IMR-90 (cell line): ENCODE data around the gene OR10G2. TPM values are rescaled to one million over a fixed set of nuclear protein-coding genes. Genes with fewer than 3 reads are reported as not detected.
A peak's percentile ranks its signal among the peaks of the same experiment; 100 is the strongest.

Experiments
- ATAC-seq: fragments of 200-7000 bp; cut with Tn5 transposase; 2 replicates; pipeline ENCODE4 v1.9.1; 2020; ENCODE audit warnings: low read depth, mild to moderate bottlenecking, moderate library complexity
- BruUV-seq: library from RNA; stranded (reverse); fragments of 400-500 nt; replicated peaks from 2 replicates; lab custom pipeline; 2021; lab: Mats Ljungman, UMichigan
- CTCF ChIA-PET: fragments of 300-600 bp; formaldehyde crosslinking; extraction: SDS; loops from one replicate; lab custom pipeline; 2021; ENCODE audit warnings: antibody characterized with exemption; lab: Yijun Ruan, JAX
- POLR2A ChIA-PET: fragments of 300-600 bp; sonication (Branson Sonifier 250); formaldehyde crosslinking; loops from one replicate; lab custom pipeline; 2022; ENCODE audit warnings: antibody characterized with exemption; ENCODE audit not compliant: unreplicated experiment; lab: Charles Lee
- DNase-seq: peaks from one replicate; pipeline ENCODE4 v3.0.0; 2013
- H2AFZ ChIP-seq: replicated peaks from 2 replicates; pipeline ENCODE3; 2013; ENCODE audit warnings: low read length, mild to moderate bottlenecking; ENCODE audit not compliant: poor library complexity
- H2AK5ac ChIP-seq: 2 replicates; pipeline ENCODE4 v1.6.1; 2013; ENCODE audit warnings: low read depth, low read length, inconsistent platforms
- H2AK9ac ChIP-seq: replicated peaks from 2 replicates; pipeline ENCODE3; 2013; ENCODE audit warnings: mild to moderate bottlenecking, low read depth, low read length, moderate library complexity; ENCODE audit not compliant: poor library complexity
- H2BK120ac ChIP-seq: 2 replicates; pipeline ENCODE4 v1.6.1; 2013; ENCODE audit warnings: low read depth, low read length, inconsistent platforms
- H2BK15ac ChIP-seq: 3 replicates; pipeline ENCODE4 v1.6.1; 2013; ENCODE audit warnings: low read depth, low read length, inconsistent platforms
- H2BK20ac ChIP-seq: 2 replicates; pipeline ENCODE4 v1.6.1; 2013; ENCODE audit warnings: low read depth, mild to moderate bottlenecking, inconsistent platforms, low read length, moderate library complexity
- H2BK5ac ChIP-seq: 2 replicates; pipeline ENCODE4 v1.6.1; 2013; ENCODE audit warnings: mild to moderate bottlenecking, low read depth, low read length, inconsistent platforms; ENCODE audit not compliant: poor library complexity, severe bottlenecking
- H3K14ac ChIP-seq: replicated peaks from 2 replicates; pipeline ENCODE4 v1.6.1; 2013; ENCODE audit warnings: low read depth, low read length, inconsistent platforms
- H3K18ac ChIP-seq: 2 replicates; pipeline ENCODE4 v1.6.1; 2013; ENCODE audit warnings: low read depth, low read length, control low read depth
- H3K23ac ChIP-seq: 2 replicates; pipeline ENCODE4 v1.6.1; 2013; ENCODE audit warnings: low read depth, low read length, inconsistent platforms
- H3K27ac ChIP-seq: 2 replicates; pipeline ENCODE4 v1.5.1; 2013; ENCODE audit warnings: mild to moderate bottlenecking, control low read depth, low read length; ENCODE audit not compliant: insufficient read depth
- H3K27me3 ChIP-seq: 2 replicates; pipeline ENCODE4 v1.6.1; 2013; ENCODE audit warnings: low read length; ENCODE audit not compliant: control insufficient read depth, insufficient read depth
- H3K36me3 ChIP-seq: 2 replicates; pipeline ENCODE4 v1.6.1; 2013; ENCODE audit warnings: low read length, mixed read lengths; ENCODE audit not compliant: control insufficient read depth, insufficient read depth
- H3K4ac ChIP-seq: 2 replicates; pipeline ENCODE4 v1.6.1; 2013; ENCODE audit warnings: low read depth, low read length, inconsistent platforms
- H3K4me1 ChIP-seq: 2 replicates; pipeline ENCODE4 v1.6.1; 2013; ENCODE audit warnings: low read length, mixed read lengths; ENCODE audit not compliant: control insufficient read depth, insufficient read depth
- H3K4me2 ChIP-seq: 2 replicates; pipeline ENCODE4 v1.6.1; 2013; ENCODE audit warnings: low read depth, mild to moderate bottlenecking, control low read depth, low read length, moderate library complexity
- H3K4me3 ChIP-seq: 2 replicates; pipeline ENCODE4 v1.5.1; 2013; ENCODE audit warnings: low read depth, mild to moderate bottlenecking, control low read depth, low read length, moderate library complexity; ENCODE audit not compliant: insufficient read depth
- H3K56ac ChIP-seq: 2 replicates; pipeline ENCODE4 v1.6.1; 2013; ENCODE audit warnings: low read length, inconsistent platforms; ENCODE audit not compliant: insufficient read depth; ENCODE audit errors: extremely low read depth
- H3K79me1 ChIP-seq, 2 experiments: 2 replicates each; pipeline ENCODE4 v1.6.1; 2013; ENCODE audit warnings: low read length in 2 of 2, inconsistent platforms in 1 of 2, low read depth in 1 of 2
- H3K9ac ChIP-seq: 2 replicates; pipeline ENCODE4 v1.6.1; 2013; ENCODE audit warnings: low read depth, low read length, control low read depth
- H3K9me1 ChIP-seq: 2 replicates; pipeline ENCODE4 v1.6.1; 2013; ENCODE audit warnings: low read length, inconsistent platforms; ENCODE audit not compliant: insufficient read depth
- H3K9me3 ChIP-seq: 2 replicates; pipeline ENCODE4 v1.6.1; 2013; ENCODE audit warnings: low read length; ENCODE audit not compliant: control insufficient read depth, insufficient read depth
- H4K20me1 ChIP-seq: 2 replicates; pipeline ENCODE4 v1.6.1; 2013; ENCODE audit warnings: low read length, inconsistent platforms; ENCODE audit not compliant: insufficient read depth
- H4K5ac ChIP-seq: 2 replicates; pipeline ENCODE4 v1.6.1; 2013; ENCODE audit warnings: mild to moderate bottlenecking, low read depth, low read length, control low read depth
- H4K8ac ChIP-seq, 2 experiments: 2 replicates each; pipeline ENCODE4 v1.6.1; 2013; ENCODE audit warnings: low read depth in 2 of 2, low read length in 2 of 2, control low read depth in 1 of 2, inconsistent platforms in 1 of 2
- H4K91ac ChIP-seq: 2 replicates; pipeline ENCODE4 v1.6.1; 2013; ENCODE audit warnings: low read depth, low read length, inconsistent platforms; ENCODE audit not compliant: insufficient read depth
- CEBPB ChIP-seq: IDR thresholded peaks from 2 replicates; pipeline ENCODE4 v1.6.1; 2012; ENCODE audit warnings: low read depth, low read length, improper control_type of control experiment
- CTCF ChIP-seq: conservative IDR thresholded peaks from 2 replicates; pipeline ENCODE4 v1.5.1; 2012; ENCODE audit warnings: mild to moderate bottlenecking, low read depth, low read length, improper control_type of control experiment
- ELK1 ChIP-seq: fragments of 150-350 bp; IDR thresholded peaks from 2 replicates; pipeline ENCODE4 v1.6.1; 2016; ENCODE audit warnings: low read depth, mild to moderate bottlenecking, low read length, moderate library complexity, borderline replicate concordance
- FOS ChIP-seq: fragments of 150-350 bp; IDR thresholded peaks from 2 replicates; pipeline ENCODE4 v1.6.1; 2016; ENCODE audit warnings: low read depth, low read length
- MAFK ChIP-seq: IDR thresholded peaks from 2 replicates; pipeline ENCODE4 v1.6.1; 2012; ENCODE audit warnings: low read depth, low read length, improper control_type of control experiment
- MAZ ChIP-seq: IDR thresholded peaks from 2 replicates; pipeline ENCODE4 v1.6.1; 2012; ENCODE audit warnings: low read depth, mild to moderate bottlenecking, low read length, improper control_type of control experiment, moderate library complexity, borderline replicate concordance
- MXI1 ChIP-seq: IDR thresholded peaks from 2 replicates; pipeline ENCODE4 v1.6.1; 2012; ENCODE audit warnings: low read depth, mild to moderate bottlenecking, low read length, moderate library complexity, borderline replicate concordance
- RAD21 ChIP-seq: IDR thresholded peaks from 2 replicates; pipeline ENCODE4 v1.6.1; 2012; ENCODE audit warnings: low read length, improper control_type of control experiment
- RCOR1 ChIP-seq: IDR thresholded peaks from 2 replicates; pipeline ENCODE4 v1.6.1; 2012; ENCODE audit warnings: mild to moderate bottlenecking, low read length, improper control_type of control experiment; ENCODE audit not compliant: insufficient replicate concordance
- RFX5 ChIP-seq: IDR thresholded peaks from 2 replicates; pipeline ENCODE4 v1.8.0; 2012; ENCODE audit warnings: low read depth, mild to moderate bottlenecking, low read length, moderate library complexity
- SMC3 ChIP-seq: fragments of 150-350 bp; IDR thresholded peaks from 2 replicates; pipeline ENCODE4 v1.6.1; 2016; ENCODE audit warnings: low read depth, mild to moderate bottlenecking, antibody characterized with exemption, low read length, moderate library complexity
- dilution Hi-C: fragments of 300-500 bp; cut with HindIII; formaldehyde crosslinking; loops from one replicate; pipeline ENCODE4 v1.14.3; 2018; ENCODE audit warnings: low sequenced_read_pairs; ENCODE audit not compliant: unreplicated experiment
- in situ Hi-C: fragments of 300-500 bp; cut with MboI; formaldehyde crosslinking; loops from 3 replicates; pipeline ENCODE4 v1.14.3; 2019; ENCODE audit warnings: low sequenced_read_pairs, inconsistent platforms, mixed read lengths
- intact Hi-C: fragments of 100-400 bp; cut with micrococcal nuclease; formaldehyde crosslinking; loops from 2 replicates; pipeline ENCODE4 v1.10.0; 2022
- polyA plus RNA-seq, 3 experiments: library from polyadenylated mRNA; depleted of rRNA; stranded (reverse); fragments of >200 nt; gene quantifications; 2 replicates each; pipeline ENCODE4 v1.2.3, GENCODE V29; 2012; ENCODE audit warnings: low replicate concordance in 1 of 3
- total RNA-seq: library from RNA; depleted of rRNA; stranded (reverse); fragments of >200 nt; gene quantifications from 2 replicates; pipeline ENCODE4 v1.2.3, GENCODE V29; 2012

OR10G2 gene
- total and polyA plus RNA-seq, 2 of the 4 experiments (the other 2 are of a cell fraction) = not detected

DNA sequence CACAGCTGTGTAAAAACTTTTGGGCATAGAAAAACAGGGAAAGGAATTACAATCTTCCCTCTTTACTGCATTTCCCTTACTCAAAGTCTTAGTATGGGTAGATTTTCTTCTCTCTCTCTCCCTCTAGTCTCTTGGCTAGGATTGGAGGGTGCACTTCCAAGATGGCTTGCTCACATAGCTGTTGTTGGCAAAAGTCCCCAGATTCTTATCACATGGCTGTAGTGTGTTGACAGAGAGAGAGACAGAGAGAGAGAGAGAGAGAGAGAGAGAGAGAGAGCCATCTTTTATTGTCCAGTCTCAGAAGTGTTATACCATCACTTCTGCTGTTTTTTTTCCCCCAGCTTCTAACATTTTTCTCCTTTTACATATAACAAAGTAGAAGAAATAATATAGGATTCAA is 12.6 kb upstream of the OR10G2 start:
- Histone ChIP-seq H3K79me1 (no peaks in the 10 kb centered on the region), H2AK9ac (no peak overlapping the region), H3K27me3 (peaks cover 1% of the 10 kb centered on the region; the same call in 1 of the 2 replicates), H3K23ac (no peak overlapping the region), H3K4me2 (no peak overlapping the region), H3K9me1 (no peaks in the 10 kb centered on the region), H2AFZ (no peak overlapping the region), H2AK5ac (no peak overlapping the region), H3K4me3 (no peak overlapping the region), H4K91ac (no peak overlapping the region), H4K20me1 (no peaks in the 10 kb centered on the region), H2BK120ac (no peak overlapping the region), H3K18ac (no peak overlapping the region), H3K56ac (no peak overlapping the region), H3K9ac (no peak overlapping the region), H3K27ac (no peak overlapping the region), H3K14ac (no peak overlapping the region), H4K5ac (no peak overlapping the region), H4K8ac (no peak overlapping the region), H3K9me3 (no peaks in the 10 kb centered on the region), H2BK20ac (no peak overlapping the region), H2BK15ac (no peak overlapping the region), H3K4me1 (no peaks in the 10 kb centered on the region), H3K36me3 (no peaks in the 10 kb centered on the region), H2BK5ac (no peak overlapping the region), H3K4ac (no peak overlapping the region)
- ChIA-PET CTCF (interaction anchor here (0.6 to 1.2 kb wide), 2 partner anchors 11 to 495 kb away, joined by 3 read pairs; no protein-coding TSS in a partner anchor), POLR2A (no interaction called here)
- intact Hi-C loops (no loop called here), dilution Hi-C loops (no loop called here), in situ Hi-C loops (no loop called here)
- no TSS peak for BruUV-seq
- ATAC-seq (no peak), DNase-seq (peak; percentile 1)
- TF ChIP-seq RAD21 = no peak
- TF ChIP-seq RCOR1 = no peak
- no peak for TF ChIP-seq MAZ
- TF ChIP-seq ELK1 = no peak
- TF ChIP-seq CTCF = no peak
- no peak for TF ChIP-seq CEBPB
- no peak for TF ChIP-seq MXI1
- no peak for TF ChIP-seq SMC3
- TF ChIP-seq RFX5 = no peak
- TF ChIP-seq MAFK = no peak
- no peak for TF ChIP-seq FOS
